ENCODE data around the gene DLGAP3.
A peak's percentile ranks its signal among the peaks of the same experiment; 100 is the strongest.

GRCh38 chr1:34929497-34929852, at the start of gene DLGAP3:
- TF ChIP-seq CTCF (IDR thresholded peaks at IDR 0.05; ENCODE audit: extremely low read depth in 1 of 2, insufficient read depth in 1 of 2, low read depth in 1 of 2, low read length in 2 of 2): no peak
- TF ChIP-seq POLR2A (IDR thresholded peaks at IDR 0.05; ENCODE audit: low read depth, low read length): no peak
- no peak for TF ChIP-seq FOS (IDR thresholded peaks at IDR 0.05; ENCODE audit: borderline replicate concordance, insufficient read depth, low read length)
- no peak for TF ChIP-seq POLR2AphosphoS5 (IDR thresholded peaks at IDR 0.05; ENCODE audit: insufficient read depth, low read depth, low read length)
- peak; percentile 66 for TF ChIP-seq EZH2 (IDR thresholded peaks at IDR 0.05; ENCODE audit: borderline replicate concordance, low read depth, low read length, severe bottlenecking)
- no peak for TF ChIP-seq MAX (IDR thresholded peaks at IDR 0.05; ENCODE audit: insufficient read depth, insufficient read length)
- TF ChIP-seq GATA2 (IDR thresholded peaks at IDR 0.05; ENCODE audit: insufficient read depth, insufficient read length, low read depth, low read length): no peak
- no peak for TF ChIP-seq MYC (IDR thresholded peaks at IDR 0.05; ENCODE audit: low read depth, low read length)
